Measurements from ENCODE around the gene POLR3H.

DNA sequence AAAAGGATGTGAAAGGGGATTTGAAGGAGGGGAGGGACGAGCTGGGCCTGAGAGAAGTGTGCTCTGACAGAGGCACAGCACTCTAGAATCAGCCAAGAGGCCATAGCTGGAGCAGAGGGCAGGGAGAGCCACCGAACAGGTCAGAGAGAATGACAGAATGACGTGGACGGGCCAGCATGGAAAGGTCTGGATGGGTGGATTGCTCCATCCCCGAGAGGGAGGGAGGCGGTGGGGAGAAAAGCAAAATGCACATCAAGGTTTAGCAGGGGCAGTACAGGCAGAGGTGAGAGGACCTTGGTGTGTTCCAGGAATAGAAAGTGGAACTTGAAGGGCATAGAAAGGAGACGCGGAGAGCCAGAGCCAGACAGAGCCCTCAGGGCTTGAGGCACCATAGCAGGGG is 38.4 kb upstream of the POLR3H start:
- TF ChIP-seq POLR2A (IDR thresholded peaks at IDR 0.05): peak in 1 of 2 donors; percentile 14
- TF ChIP-seq, protein P1, sequence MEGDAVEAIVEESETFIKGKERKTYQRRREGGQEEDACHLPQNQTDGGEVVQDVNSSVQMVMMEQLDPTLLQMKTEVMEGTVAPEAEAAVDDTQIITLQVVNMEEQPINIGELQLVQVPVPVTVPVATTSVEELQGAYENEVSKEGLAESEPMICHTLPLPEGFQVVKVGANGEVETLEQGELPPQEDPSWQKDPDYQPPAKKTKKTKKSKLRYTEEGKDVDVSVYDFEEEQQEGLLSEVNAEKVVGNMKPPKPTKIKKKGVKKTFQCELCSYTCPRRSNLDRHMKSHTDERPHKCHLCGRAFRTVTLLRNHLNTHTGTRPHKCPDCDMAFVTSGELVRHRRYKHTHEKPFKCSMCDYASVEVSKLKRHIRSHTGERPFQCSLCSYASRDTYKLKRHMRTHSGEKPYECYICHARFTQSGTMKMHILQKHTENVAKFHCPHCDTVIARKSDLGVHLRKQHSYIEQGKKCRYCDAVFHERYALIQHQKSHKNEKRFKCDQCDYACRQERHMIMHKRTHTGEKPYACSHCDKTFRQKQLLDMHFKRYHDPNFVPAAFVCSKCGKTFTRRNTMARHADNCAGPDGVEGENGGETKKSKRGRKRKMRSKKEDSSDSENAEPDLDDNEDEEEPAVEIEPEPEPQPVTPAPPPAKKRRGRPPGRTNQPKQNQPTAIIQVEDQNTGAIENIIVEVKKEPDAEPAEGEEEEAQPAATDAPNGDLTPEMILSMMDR (IDR thresholded peaks at IDR 0.05): no peak

Measured in adrenal gland (tissue), 5 donors.